HG02763 (cell line): Measurements from ENCODE around the gene ZBTB45.

Source experiments
- ATAC-seq: cut with Tn5 transposase; IDR thresholded peaks from one replicate; pipeline ENCODE4 v1.9.1; 2021; ENCODE audit warnings: mild to moderate bottlenecking, moderate library complexity; ENCODE audit not compliant: unreplicated experiment

Gene ZBTB45

DNA sequence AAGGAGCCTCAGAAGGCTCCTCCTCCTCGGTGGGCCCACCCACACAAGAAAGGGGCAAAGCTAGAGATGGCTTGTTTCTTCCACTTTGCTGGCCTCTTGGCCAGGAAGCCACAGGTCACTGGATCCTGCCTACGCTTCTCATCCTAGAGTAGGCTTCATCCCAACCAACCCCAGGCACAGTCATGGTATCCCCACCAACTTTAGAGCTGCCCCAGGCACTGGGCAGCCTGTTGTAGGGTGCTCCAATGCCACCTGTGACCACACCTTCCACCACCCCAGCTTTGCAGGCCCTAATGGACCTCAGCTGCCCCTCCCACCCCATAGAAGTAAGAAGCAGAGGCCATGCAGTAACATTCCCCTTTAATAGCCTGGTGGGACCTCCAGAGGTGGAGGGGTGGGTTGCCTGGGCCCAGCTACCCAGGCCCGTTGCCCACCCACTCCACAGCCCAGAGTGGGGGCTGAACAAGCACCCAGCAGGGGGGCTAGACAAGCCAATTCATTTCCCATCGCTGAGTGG is 35.8 kb upstream of the ZBTB45 start:
- no peak for ATAC-seq

DNA sequence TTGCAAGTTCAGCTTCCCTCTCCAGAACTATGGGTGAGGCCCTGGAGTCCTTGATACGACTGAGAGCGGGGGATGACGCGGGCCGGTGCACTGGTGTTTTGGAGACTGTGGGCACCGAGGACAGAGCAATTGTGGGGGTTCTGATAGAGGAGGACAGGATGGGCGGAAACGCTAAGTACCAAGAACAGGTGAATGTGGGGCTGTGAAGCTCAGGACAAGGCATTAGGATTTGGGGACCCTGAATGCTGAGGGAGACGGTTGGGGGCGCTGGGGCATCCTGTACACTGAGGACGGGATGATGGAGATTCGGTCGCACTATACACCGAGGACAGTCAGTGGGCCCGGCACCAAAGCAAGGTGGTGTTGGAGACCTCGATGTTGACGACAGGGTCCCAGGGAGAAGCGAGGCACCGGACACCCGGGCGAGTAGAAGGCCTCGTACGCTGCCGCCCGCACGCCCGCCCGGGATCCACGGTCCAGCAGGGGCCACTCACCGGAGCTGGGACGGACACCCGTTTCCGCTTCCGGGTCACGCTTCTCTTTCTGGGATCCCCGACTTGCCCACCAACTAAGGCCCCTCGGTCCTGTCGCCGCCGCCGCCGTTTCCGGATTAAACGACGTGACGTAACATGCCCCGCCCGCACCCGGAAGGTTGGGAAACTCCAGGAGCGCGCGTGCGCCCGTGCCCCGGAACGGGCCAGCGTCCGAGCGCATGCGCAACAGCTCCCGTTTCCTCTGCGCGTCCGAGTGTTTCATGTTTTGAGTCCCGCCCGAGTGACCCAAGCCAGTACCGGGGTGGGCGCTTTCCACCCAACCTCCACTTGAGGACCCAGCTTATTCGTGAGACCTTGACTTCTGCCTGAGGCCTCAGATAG is 35.1 kb upstream of the ZBTB45 start, which contains the start of gene CHMP2A:
CHMP2A (minus strand) TSS at position 612 of the 875 bp plus-strand sequence. CDS start 893 bp downstream, outside the sequence.
- peak; percentile 34 for ATAC-seq

DNA sequence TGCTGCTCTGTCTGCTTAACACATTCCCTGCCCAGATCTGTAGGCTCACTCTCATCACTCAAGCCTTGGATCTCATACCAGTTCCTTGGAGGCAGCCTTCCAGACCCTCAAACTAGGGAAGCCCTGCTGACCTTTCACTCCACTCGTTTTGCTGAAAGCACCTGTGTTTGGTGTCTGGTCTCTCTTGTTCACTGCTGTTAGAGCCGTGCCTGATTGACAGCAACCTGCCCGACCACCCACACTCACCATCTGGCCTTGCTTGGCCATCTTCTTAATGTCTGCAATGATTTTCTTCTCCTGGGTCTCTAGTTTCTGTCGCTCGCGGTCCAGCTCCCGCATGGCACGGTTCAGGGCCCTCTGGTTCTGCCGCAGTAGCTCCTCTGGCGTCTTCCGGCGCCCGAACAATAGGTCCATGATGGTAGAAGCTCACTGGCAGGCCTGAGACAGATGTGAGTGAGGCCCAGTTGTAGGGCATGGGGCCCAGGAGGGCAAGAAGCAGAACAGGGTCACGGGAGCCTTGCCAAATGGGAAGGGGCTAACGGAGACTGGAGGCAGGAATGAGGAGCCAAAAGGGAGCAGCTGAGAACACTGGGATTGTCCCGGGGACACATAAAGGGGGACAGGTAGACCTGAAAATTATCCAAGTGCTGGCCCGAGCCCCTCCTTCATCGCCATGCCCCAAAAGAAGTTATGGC is 34.3 kb upstream of the ZBTB45 start:
- no peak for ATAC-seq

DNA sequence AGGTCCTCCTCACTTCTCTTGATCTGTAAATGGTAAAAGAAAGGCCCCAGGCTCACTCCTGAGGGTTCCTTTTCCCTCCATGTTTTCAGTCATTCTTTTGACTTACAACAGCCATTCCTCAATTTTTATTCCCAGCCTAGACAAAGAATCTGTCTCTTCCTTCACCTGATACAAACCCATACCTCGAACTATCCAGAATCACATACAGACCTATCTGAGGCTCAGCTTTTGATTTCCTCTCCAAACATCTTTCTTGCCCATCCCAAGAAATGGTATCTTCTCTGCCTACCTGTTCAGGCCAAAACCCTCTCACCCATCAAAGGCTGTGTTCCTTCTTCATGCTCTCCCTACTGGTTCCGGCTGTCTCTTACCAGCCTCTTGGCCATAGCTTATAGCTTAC is 33.0 kb upstream of the ZBTB45 start:
- no peak for ATAC-seq

DNA sequence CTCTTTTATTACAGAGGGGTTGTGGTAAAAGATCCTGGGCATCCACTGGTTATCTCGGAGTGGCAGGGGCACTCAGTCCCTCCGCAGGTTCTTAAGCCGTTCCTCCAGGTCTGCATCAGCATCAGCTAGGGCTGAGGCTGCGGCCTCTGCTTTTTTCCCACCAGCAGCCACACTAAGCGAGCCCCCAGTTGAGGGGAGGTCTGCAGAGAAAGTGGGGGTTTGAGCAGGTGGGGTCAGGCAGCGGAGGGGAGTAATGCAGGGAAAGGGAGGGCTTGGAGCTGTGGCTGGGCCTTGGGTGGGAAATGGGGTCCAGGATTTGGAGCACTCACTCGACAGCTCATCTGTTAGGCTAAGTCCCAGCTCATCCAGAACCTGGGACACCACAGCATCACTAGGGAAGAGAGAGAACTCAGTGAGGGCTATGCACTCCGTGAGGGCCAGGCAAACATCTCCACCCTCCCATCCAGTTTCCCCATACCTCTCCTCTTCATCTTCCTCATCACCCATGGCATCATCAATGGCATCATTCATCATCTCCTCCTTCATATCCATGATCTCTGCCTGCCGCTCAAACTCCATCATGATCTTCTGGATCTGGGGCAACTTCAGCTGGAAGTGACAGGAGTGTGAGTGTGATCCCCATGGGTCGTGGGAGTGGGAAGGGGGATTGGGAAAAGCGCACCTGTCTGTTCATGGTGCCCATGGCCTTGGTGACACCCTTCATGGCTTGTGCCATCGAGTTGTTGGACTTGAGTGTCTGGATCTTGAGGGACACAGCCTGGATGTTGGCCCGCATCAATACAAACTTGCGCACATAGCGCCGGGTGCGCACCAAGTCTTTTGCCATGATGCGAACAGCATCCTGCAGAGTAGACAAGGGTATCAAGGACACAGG is 32.2 kb upstream of the ZBTB45 start:
- ATAC-seq: no peak

DNA sequence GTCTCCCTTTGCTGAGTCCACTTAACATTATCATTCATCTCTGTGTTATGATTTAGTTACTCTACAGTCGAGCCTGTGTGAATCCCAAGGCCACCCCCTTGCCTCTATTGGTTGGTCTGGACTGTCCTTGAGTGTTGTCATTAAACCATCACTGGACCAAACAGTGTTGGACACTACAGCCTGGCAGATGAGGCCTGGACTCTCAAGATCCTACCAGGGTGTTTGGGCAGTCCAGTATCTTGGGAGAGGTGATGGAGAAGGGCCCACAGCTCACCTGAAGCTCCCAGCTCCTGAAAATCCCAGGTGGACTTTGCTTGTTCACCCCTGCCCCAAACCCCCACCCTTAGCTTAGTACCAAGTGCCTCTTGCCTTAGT is 31.5 kb upstream of the ZBTB45 start:
- ATAC-seq: no peak

DNA sequence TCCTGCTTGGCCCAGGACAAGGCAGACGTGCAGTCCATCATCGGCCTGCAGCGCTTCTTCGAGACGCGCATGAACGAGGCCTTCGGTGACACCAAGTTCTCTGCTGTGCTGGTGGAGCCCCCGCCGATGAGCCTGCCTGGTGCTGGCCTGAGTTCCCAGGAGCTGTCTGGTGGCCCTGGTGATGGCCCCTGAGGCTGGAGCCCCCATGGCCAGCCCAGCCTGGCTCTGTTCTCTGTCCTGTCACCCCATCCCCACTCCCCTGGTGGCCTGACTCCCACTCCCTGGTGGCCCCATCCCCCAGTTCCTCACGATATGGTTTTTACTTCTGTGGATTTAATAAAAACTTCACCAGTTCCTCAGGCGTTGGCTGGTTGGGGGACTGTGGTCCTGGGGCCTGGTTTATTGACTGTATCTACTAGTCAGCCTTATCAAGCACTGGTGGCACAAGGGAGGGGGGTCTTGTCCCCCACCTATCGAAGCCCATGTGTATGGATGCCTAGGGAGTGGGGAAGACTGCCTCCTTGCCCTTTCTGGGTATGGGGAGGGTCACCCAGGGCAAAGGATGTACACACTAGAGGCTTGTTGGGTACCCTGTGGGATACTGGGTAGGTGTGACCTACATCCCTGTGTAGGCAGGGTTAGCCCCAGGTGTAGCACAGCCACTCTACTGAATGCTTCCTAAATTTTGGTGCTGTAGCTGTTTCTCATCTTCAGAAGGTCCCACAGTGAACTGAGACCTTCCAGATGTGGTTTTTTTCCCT is 30.9 kb upstream of the ZBTB45 start:
- ATAC-seq: no peak

DNA sequence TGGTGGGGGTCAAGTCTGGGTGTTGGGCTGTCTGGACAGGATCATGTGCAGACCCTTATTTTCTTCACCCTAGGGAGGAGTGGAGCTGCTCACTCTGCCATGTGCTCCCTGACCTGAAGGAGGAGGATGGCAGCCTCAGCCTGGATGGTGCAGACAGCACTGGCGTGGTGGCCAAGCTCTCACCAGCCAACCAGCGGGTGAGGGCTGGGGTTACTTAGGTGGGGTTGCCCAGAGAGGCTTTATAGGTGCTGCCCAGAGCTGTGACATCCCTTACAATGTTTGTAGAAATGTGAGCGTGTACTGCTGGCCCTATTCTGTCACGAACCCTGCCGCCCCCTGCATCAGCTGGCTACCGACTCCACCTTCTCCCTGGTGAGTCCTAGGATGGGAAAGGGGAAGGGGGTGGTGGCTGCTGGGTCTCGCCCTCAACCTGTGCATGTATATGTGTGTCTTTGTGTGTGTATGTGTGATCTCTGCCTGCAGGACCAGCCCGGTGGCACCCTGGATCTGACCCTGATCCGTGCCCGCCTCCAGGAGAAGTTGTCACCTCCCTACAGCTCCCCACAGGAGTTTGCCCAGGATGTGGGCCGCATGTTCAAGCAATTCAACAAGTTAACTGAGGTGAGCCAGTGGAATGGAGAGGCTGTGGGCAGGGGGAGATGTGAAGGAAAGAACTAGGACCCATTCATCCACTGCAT is 30.2 kb upstream of the ZBTB45 start:
- ATAC-seq: no peak

DNA sequence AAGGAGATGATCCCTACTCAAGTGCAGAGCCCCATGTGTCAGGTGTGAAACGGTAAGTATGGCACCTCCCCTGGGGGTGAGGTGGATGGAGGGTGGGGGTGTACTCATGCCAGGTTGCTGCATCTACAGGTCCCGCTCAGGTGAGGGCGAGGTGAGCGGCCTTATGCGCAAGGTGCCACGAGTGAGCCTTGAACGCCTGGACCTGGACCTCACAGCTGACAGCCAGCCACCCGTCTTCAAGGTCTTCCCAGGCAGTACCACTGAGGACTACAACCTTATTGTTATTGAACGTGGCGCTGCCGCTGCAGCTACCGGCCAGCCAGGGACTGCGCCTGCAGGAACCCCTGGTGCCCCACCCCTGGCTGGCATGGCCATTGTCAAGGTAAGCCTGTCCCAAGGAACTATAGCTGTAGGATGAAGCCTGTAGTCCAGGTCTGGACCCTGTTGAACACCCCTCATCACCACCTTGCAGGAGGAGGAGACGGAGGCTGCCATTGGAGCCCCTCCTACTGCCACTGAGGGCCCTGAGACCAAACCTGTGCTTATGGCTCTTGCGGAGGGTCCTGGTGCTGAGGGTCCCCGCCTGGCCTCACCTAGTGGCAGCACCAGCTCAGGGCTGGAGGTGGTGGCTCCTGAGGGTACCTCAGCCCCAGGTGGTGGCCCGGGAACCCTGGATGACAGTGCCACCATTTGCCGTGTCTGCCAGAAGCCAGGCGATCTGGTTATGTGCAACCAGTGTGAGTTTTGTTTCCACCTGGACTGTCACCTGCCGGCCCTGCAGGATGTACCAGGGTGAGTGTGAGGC is 29.5 kb upstream of the ZBTB45 start:
- no peak for ATAC-seq

DNA sequence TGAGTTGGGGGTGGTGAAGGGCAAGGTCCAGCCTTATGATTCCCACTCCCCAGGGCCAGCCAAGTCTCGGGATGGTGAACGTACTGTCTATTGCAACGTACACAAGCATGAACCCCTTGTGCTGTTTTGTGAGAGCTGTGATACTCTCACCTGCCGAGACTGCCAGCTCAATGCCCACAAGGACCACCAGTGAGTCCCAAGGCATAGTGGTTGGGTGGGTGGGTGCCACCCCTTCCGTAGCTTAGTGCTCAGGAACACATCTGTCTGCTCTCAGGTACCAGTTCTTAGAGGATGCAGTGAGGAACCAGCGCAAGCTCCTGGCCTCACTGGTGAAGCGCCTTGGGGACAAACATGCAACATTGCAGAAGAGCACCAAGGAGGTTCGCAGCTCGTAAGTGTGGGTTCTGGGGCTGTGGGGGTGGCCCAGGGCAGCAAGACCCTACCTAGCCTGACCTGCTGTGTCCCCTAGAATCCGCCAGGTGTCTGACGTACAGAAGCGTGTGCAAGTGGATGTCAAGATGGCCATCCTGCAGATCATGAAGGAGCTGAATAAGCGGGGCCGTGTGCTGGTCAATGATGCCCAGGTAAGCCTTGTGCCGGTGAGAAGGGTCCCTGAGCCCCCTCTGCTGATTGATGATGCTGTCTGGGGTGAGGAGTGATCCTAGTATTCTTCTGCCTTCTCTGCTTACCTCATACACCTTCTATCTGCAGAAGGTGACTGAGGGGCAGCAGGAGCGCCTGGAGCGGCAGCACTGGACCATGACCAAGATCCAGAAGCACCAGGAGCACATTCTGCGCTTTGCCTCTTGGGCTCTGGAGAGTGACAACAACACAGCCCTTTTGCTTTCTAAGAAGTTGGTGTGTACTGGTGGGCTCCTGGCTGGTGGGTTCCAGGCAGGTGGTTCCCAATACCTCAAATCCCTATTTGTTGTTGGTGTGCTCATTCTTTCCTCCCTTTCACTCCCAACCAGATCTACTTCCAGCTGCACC is 28.0 kb upstream of the ZBTB45 start:
- ATAC-seq: no peak

DNA sequence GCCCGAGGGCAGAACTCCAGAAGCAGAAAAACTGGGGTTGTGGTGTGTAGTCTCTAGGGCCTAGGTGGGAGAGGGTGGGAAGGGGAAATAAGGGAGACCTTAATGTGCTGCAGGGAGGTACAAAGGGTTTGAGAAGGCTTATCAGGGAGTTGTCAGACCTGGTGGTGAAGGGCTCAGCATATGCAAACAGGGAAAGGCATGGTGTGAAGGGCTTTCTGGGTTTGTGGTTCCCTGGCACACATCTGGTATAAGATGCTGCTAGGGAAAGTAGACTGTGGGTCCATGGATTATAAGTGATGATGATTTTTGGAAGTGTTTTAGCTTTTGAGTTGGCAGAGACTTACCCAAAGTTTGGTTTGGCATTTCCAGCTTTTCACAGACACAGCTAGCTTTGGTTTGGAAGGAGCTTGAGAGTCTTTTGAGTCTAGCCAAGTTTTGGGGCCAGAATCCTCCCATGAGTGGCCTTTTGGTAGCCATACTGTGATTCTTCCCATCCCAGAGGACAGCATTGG is 26.5 kb upstream of the ZBTB45 start:
- ATAC-seq: no peak

DNA sequence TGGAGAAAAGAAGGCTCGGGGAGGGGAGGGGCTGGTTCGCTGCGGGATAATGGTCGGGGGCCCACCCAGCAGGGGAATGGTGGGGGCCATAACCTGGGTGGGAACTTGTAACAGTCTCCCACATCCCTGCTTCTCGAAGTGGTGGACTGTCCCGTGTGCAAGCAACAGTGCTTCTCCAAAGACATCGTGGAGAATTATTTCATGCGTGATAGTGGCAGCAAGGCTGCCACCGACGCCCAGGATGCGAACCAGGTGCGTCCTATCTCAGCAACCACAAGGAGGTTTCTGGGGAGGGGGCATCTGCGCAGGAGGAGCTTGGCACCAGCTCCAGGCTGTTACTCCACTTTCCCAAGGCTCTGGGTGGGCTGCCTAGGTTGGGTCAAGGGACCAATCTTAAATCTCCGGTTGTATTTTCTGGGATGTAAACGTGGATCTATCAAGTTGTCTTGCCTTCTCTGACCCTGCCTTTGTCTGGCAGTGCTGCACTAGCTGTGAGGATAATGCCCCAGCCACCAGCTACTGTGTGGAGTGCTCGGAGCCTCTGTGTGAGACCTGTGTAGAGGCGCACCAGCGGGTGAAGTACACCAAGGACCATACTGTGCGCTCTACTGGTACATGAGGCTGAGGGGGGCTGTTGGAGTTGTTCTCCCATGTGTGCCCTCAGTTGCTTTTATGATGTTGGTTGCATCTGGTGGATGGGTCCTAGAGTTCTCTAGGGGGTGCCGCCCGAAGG is 25.8 kb upstream of the ZBTB45 start:
- ATAC-seq: no peak

DNA sequence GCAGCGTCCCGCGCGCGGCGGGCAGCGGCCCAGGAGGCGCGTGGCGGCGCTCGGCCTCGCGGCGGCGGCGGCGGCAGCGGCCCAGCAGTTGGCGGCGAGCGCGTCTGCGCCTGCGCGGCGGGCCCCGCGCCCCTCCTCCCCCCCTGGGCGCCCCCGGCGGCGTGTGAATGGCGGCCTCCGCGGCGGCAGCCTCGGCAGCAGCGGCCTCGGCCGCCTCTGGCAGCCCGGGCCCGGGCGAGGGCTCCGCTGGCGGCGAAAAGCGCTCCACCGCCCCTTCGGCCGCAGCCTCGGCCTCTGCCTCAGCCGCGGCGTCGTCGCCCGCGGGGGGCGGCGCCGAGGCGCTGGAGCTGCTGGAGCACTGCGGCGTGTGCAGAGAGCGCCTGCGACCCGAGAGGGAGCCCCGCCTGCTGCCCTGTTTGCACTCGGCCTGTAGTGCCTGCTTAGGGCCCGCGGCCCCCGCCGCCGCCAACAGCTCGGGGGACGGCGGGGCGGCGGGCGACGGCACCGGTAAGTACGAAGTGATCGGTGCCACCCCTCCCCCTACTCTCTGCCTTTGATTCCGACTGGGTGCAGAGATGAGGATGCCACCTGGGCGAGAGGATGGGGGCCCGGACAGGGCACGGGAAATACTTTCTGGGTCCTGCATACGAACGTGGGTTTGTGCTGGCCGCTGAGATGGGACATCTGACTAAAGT is 25.1 kb upstream of the ZBTB45 start:
- ATAC-seq: peak; percentile 61

DNA sequence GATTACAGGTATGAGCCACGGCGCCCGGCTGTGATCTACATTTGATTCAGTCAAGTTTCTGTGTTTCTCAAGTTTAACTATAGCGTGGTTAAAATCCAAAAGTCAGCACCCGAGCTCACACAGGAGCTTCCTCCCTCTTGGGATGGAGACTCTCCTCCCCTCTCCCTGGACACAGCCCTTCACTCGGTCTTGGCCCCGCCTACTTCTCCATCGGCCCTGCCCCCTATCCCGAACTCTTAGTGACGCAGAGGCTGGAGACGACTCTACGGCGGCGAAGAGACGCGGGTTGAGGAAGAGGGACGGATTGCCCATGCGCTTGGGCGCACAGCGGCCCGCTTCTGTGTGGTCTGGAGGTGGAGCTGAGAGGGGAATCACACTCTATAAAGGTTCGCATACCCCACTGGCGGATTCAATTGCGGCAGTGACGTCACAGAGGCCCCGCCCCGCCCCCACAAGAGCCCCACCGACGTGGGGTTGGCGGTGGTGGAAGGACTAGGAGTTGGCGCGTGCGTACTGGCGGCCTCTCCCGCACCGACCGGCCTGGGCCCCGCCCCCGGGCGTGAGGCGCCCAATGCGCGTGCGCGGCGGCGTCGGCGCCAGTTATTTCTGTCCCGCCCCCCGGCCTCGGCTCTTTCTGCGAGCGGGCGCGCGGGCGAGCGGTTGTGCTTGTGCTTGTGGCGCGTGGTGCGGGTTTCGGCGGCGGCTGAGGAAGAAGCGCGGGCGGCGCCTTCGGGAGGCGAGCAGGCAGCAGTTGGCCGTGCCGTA is 24.4 kb upstream of the ZBTB45 start, which contains the start of gene TRIM28:
TRIM28 (plus strand) TSS at position 239 of the 765 bp plus-strand sequence. CDS start 694 bp downstream, outside the sequence.
- peak; percentile 83 for ATAC-seq
